GM19025 (cell line): ENCODE results near the gene PLET1.
"Not testable (repeated sequence)": the region's sequence is repeated elsewhere in the genome, so short reads cannot be mapped to it uniquely, and the experiment has no call there.

Experiments
- ATAC-seq: cut with Tn5 transposase; IDR thresholded peaks from one replicate; pipeline ENCODE4 v1.9.1; 2021; ENCODE audit warnings: mild to moderate bottlenecking, low read depth, moderate library complexity; ENCODE audit not compliant: unreplicated experiment

PLET1 gene

GRCh38 chr11:112216561-112217105, 44.0 kb downstream of the PLET1 start:
- no peak for ATAC-seq

GRCh38 chr11:112215621-112216020, 45.0 kb downstream of the PLET1 start:
- no peak for ATAC-seq

- no peak for ATAC-seq
Observed at GRCh38 chr11:112213753-112214152, 46.9 kb downstream of the PLET1 start.

- ATAC-seq, result no peak
Observed at GRCh38 chr11:112212710-112213109, 48.0 kb downstream of the PLET1 start.

GRCh38 chr11:112212290-112212689, 48.4 kb downstream of the PLET1 start:
- no peak for ATAC-seq

GRCh38 chr11:112211536-112211935, 49.1 kb downstream of the PLET1 start:
- no peak for ATAC-seq

- ATAC-seq, result no peak
Observed at GRCh38 chr11:112210890-112211289, 49.8 kb downstream of the PLET1 start.

GRCh38 chr11:112206071-112206470, 54.6 kb downstream of the PLET1 start:
- no peak for ATAC-seq

- no peak for ATAC-seq
Observed at GRCh38 chr11:112200252-112200651, 60.4 kb downstream of the PLET1 start.

GRCh38 chr11:112199101-112199500, 61.6 kb downstream of the PLET1 start:
- not testable (repeated sequence) for ATAC-seq
